Measurements from ENCODE around the gene ZDHHC1. TPM values are rescaled to one million over a fixed set of nuclear protein-coding genes. Genes with fewer than 3 reads are reported as not detected.

Gene ZDHHC1
- total RNA-seq, 1 experiment from 2014 or later, result 1.0 TPM

DNA sequence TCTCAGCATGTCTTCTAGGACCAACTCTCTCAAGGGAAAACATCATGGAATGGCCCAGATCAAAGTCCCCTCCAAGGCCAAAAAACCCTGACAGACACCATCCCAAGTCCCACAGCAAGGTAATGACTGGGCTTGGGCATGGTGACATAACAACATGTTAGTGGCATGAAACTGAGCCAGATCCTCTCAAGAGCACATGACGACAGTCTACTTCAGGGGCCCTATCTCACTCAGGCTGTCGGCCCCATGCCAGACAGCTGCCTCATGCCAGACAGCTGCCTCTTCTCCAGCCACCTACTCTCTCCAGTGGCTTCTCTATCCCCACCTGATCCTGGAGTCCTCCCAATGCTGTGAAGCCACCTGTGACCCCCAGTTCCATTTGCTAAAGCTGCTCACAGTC is 33.1 kb upstream of the ZDHHC1 start:
- no peaks in the 10 kb centered on the region for H3K27me3 ChIP-seq (replicated peaks; ENCODE audit: control insufficient read depth, insufficient read depth, low read length)
- ChIA-PET POLR2A (no interaction called here), CTCF (no interaction called here)
- no peaks in the 10 kb centered on the region for H3K27me3 Mint-ChIP-seq (ENCODE audit: insufficient read depth, unreplicated experiment)
- no peak overlapping the region for H3K27ac Mint-ChIP-seq (ENCODE audit: unreplicated experiment)
- H3K4me1 ChIP-seq, result no peaks in the 10 kb centered on the region
- BruUV-seq (replicated peaks), result no TSS peak
- no peak for DNase-seq
- no peaks in the 10 kb centered on the region for H3K4me1 Mint-ChIP-seq (ENCODE audit: low read depth, unreplicated experiment)
- H3K36me3 ChIP-seq (ENCODE audit: control insufficient read depth, insufficient read depth, low read length), result peaks cover 2% of the 10 kb centered on the region
- TF ChIP-seq CTCF (IDR thresholded peaks at IDR 0.05; ENCODE audit: insufficient read depth in 1 of 2, low read depth in 1 of 2, low read length in 1 of 2, severe bottlenecking in 1 of 2, unreplicated experiment in 1 of 2), result no peak
- H3K4me3 Mint-ChIP-seq (ENCODE audit: unreplicated experiment), result no peak overlapping the region
- peaks cover 6% of the 10 kb centered on the region for H3K36me3 Mint-ChIP-seq (ENCODE audit: insufficient read depth, unreplicated experiment)
- no peak overlapping the region for H3K4me3 ChIP-seq (ENCODE audit: low read depth, low read length)
- no peaks in the 10 kb centered on the region for H3K9me3 Mint-ChIP-seq (ENCODE audit: unreplicated experiment)
- H3K9me3 ChIP-seq, result no peaks in the 10 kb centered on the region
- intact Hi-C loops (cut with micrococcal nuclease; ENCODE audit: unreplicated experiment), result loop anchor here (5.0 kb wide), 1 partner anchor 172 kb away; the partner anchor contains the start of gene PLEKHG4

- H3K4me3 ChIP-seq (ENCODE audit: low read depth, low read length), result no peak overlapping the region
- no TSS peak for BruUV-seq (replicated peaks)
- DNase-seq, result no peak
- ChIA-PET CTCF (interaction anchor here (0.6 to 2.2 kb wide), 4 partner anchors 21 to 298 kb away, joined by 3 to 11 read pairs (median 6); partner anchors contain the start of gene B3GNT9), POLR2A (no interaction called here)
- Mint-ChIP-seq H3K27me3 (ENCODE audit: insufficient read depth, unreplicated experiment) (no peaks in the 10 kb centered on the region), H3K4me1 (ENCODE audit: low read depth, unreplicated experiment) (no peaks in the 10 kb centered on the region), H3K9me3 (ENCODE audit: unreplicated experiment) (no peaks in the 10 kb centered on the region), H3K27ac (ENCODE audit: unreplicated experiment) (no peak overlapping the region), H3K36me3 (ENCODE audit: insufficient read depth, unreplicated experiment) (peaks cover 6% of the 10 kb centered on the region), H3K4me3 (ENCODE audit: unreplicated experiment) (no peak overlapping the region)
- H3K36me3 ChIP-seq (ENCODE audit: control insufficient read depth, insufficient read depth, low read length), result peaks cover 2% of the 10 kb centered on the region
- intact Hi-C loops (cut with micrococcal nuclease; ENCODE audit: unreplicated experiment), result loop anchor here (5.0 kb wide), 1 partner anchor 171 kb away; the partner anchor contains the start of gene PLEKHG4
- H3K27me3 ChIP-seq (replicated peaks; ENCODE audit: control insufficient read depth, insufficient read depth, low read length), result no peaks in the 10 kb centered on the region
- H3K9me3 ChIP-seq, result no peaks in the 10 kb centered on the region
- no peaks in the 10 kb centered on the region for H3K4me1 ChIP-seq
- no peak for TF ChIP-seq CTCF (IDR thresholded peaks at IDR 0.05; ENCODE audit: insufficient read depth in 1 of 2, low read depth in 1 of 2, low read length in 1 of 2, severe bottlenecking in 1 of 2, unreplicated experiment in 1 of 2)
These were observed 32.3 kb upstream of the ZDHHC1 start for GRCh38 chr16:67448580-67448979.

DNA sequence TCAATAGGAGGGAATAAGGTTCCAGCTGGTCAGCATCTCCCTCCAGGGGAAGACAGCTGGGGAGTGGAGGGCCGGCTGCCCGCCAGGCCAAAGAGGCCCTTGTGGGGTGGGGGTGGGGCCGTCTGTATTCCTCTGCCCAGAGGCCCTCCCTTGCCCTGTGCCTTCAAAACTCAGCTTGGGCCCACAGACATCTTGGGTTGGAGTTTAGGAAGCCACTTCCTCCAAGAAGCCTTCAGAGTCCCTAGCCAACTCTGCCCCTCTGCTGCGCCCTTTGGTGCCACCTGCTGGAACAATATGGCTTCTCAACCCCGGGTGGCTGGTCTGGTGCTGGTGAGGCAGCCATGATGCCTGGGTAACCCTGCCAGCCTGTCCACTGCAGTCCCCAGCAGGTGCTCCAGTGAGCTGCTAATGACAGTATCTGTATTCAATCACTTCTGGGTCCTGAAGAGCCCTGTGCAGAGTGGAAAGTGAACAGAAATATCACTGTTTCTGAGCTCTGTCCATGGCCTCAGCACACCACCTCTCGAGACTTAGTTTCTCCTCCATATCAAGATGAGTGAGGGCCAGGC is 31.3 kb upstream of the ZDHHC1 start:
- peak; percentile 70 to 74 for DNase-seq

More for the DNA sequence above, 31.3 kb upstream of the ZDHHC1 start:
- Histone ChIP-seq H3K36me3 (ENCODE audit: control insufficient read depth, insufficient read depth, low read length) (peaks cover 2% of the 10 kb centered on the region), H3K4me1 (no peaks in the 10 kb centered on the region), H3K27me3 (replicated peaks; ENCODE audit: control insufficient read depth, insufficient read depth, low read length) (no peaks in the 10 kb centered on the region), H3K9me3 (no peaks in the 10 kb centered on the region), H3K4me3 (ENCODE audit: low read depth, low read length) (no peak overlapping the region)
- Mint-ChIP-seq H3K4me3 (ENCODE audit: unreplicated experiment) (no peak overlapping the region), H3K27me3 (ENCODE audit: insufficient read depth, unreplicated experiment) (no peaks in the 10 kb centered on the region), H3K27ac (ENCODE audit: unreplicated experiment) (no peak overlapping the region), H3K4me1 (ENCODE audit: low read depth, unreplicated experiment) (no peaks in the 10 kb centered on the region), H3K36me3 (ENCODE audit: insufficient read depth, unreplicated experiment) (peaks cover 6% of the 10 kb centered on the region), H3K9me3 (ENCODE audit: unreplicated experiment) (no peaks in the 10 kb centered on the region)
- BruUV-seq (replicated peaks), result no TSS peak
- TF ChIP-seq CTCF (IDR thresholded peaks at IDR 0.05; ENCODE audit: insufficient read depth in 1 of 2, low read depth in 1 of 2, low read length in 1 of 2, severe bottlenecking in 1 of 2, unreplicated experiment in 1 of 2), result peak; percentile 64 to 69
- intact Hi-C loops (cut with micrococcal nuclease; ENCODE audit: unreplicated experiment), result loop anchor here (1.0 to 5.0 kb wide), 4 partner anchors 19 to 187 kb away; partner anchors contain the start of gene PLEKHG4
- ChIA-PET CTCF (interaction anchor here (0.7 to 2.3 kb wide), 6 partner anchors 9 to 201 kb away, joined by 4 to 11 read pairs (median 6); no protein-coding TSS in a partner anchor), POLR2A (interaction anchor here (0.5 kb wide), 1 partner anchor 181 kb away, joined by 3 read pairs; no protein-coding TSS in a partner anchor)

Data from Caco-2 (cell line).